ENCODE measurements around the gene CTXND1. TPM values are rescaled to one million over a fixed set of nuclear protein-coding genes. Genes with fewer than 3 reads are reported as not detected.
"Not testable (repeated sequence)": the region's sequence is repeated elsewhere in the genome, so short reads cannot be mapped to it uniquely, and the experiment has no call there.

CTXND1 gene
- polyA plus RNA-seq, 2 donors = 0.02 TPM; not detected in 1

- Histone ChIP-seq H3K36me3 (ENCODE audit: control insufficient read depth in 2 of 2, insufficient read depth in 2 of 2, low read length in 1 of 2) (peaks cover 0 to 9% of the 10 kb centered on the region in 2 donors), H3K4me3 (ENCODE audit: low read depth in 1 of 2, low read length in 2 of 2) (no peak overlapping the region), H3K4me1 (ENCODE audit: control insufficient read depth in 2 of 2, insufficient read depth in 2 of 2, low read length in 1 of 2) (peaks cover 2 to 3% of the 10 kb centered on the region in 2 donors), H3K27me3 (ENCODE audit: control insufficient read depth in 1 of 2, insufficient read depth in 2 of 2, low read length in 2 of 2) (no peaks in the 10 kb centered on the region), H3K9me3 (ENCODE audit: control insufficient read depth in 2 of 2, insufficient read depth in 1 of 2, low read depth in 1 of 2, low read length in 1 of 2) (no peaks in the 10 kb centered on the region), H3K27ac (ENCODE audit: low read depth in 2 of 2, low read length in 1 of 2) (no peak overlapping the region)
- 92 to 93% methylated on average over 12 of the region's 12 CpGs for WGBS, 2 donors
These were observed 92.0 kb downstream of the CTXND1 start for GRCh38 chr15:80159811-80160569.

- H3K27ac ChIP-seq (ENCODE audit: low read depth in 2 of 2, low read length in 1 of 2) = no peak overlapping the region
- H3K27me3 ChIP-seq (ENCODE audit: control insufficient read depth in 1 of 2, insufficient read depth in 2 of 2, low read length in 2 of 2) = no peaks in the 10 kb centered on the region
- no peaks in the 10 kb centered on the region for H3K9me3 ChIP-seq (ENCODE audit: control insufficient read depth in 2 of 2, insufficient read depth in 1 of 2, low read depth in 1 of 2, low read length in 1 of 2)
- 92 to 99% methylated on average over 5 of the region's 5 CpGs for WGBS, 2 donors
- peaks cover 3 to 6% of the 10 kb centered on the region in 2 donors for H3K4me1 ChIP-seq (ENCODE audit: control insufficient read depth in 2 of 2, insufficient read depth in 2 of 2, low read length in 1 of 2)
- peaks cover 0 to 9% of the 10 kb centered on the region in 2 donors for H3K36me3 ChIP-seq (ENCODE audit: control insufficient read depth in 2 of 2, insufficient read depth in 2 of 2, low read length in 1 of 2)
- H3K4me3 ChIP-seq (ENCODE audit: low read depth in 1 of 2, low read length in 2 of 2) = no peak overlapping the region
These were observed 92.7 kb downstream of the CTXND1 start for GRCh38 chr15:80159301-80159700.

GRCh38 chr15:80157215-80157614 lies 94.8 kb downstream of the CTXND1 start:
- Histone ChIP-seq H3K36me3 (ENCODE audit: control insufficient read depth in 2 of 2, insufficient read depth in 2 of 2, low read length in 1 of 2) (peaks cover 0 to 5% of the 10 kb centered on the region in 2 donors), H3K4me3 (ENCODE audit: low read depth in 1 of 2, low read length in 2 of 2) (no peak overlapping the region), H3K4me1 (ENCODE audit: control insufficient read depth in 2 of 2, insufficient read depth in 2 of 2, low read length in 1 of 2) (peaks cover 3 to 6% of the 10 kb centered on the region in 2 donors), H3K27ac (ENCODE audit: low read depth in 2 of 2, low read length in 1 of 2) (no peak overlapping the region), H3K27me3 (ENCODE audit: control insufficient read depth in 1 of 2, insufficient read depth in 2 of 2, low read length in 2 of 2) (no peaks in the 10 kb centered on the region), H3K9me3 (ENCODE audit: control insufficient read depth in 2 of 2, insufficient read depth in 1 of 2, low read depth in 1 of 2, low read length in 1 of 2) (no peaks in the 10 kb centered on the region)
- 93 to 95% methylated on average over 5 of the region's 5 CpGs for WGBS, 2 donors

GRCh38 chr15:80156176-80156720 lies 95.8 kb downstream of the CTXND1 start:
- 95% methylated on average over 8 of the region's 8 CpGs for WGBS, 2 donors
- H3K27ac ChIP-seq (ENCODE audit: low read depth in 2 of 2, low read length in 1 of 2) = no peak overlapping the region

GRCh38 chr15:80155378-80156175 lies 96.4 kb downstream of the CTXND1 start:
- H3K9me3 ChIP-seq (ENCODE audit: control insufficient read depth in 2 of 2, insufficient read depth in 1 of 2, low read depth in 1 of 2, low read length in 1 of 2); H3K4me3 ChIP-seq (ENCODE audit: low read depth in 1 of 2, low read length in 2 of 2); H3K27me3 ChIP-seq (ENCODE audit: control insufficient read depth in 1 of 2, insufficient read depth in 2 of 2, low read length in 2 of 2); H3K27ac ChIP-seq (ENCODE audit: low read depth in 2 of 2, low read length in 1 of 2); H3K36me3 ChIP-seq (ENCODE audit: control insufficient read depth in 2 of 2, insufficient read depth in 2 of 2, low read length in 1 of 2); H3K4me1 ChIP-seq (ENCODE audit: control insufficient read depth in 2 of 2, insufficient read depth in 2 of 2, low read length in 1 of 2): not testable (repeated sequence)
- WGBS, 2 donors = 76 to 87% methylated on average over 16 of the region's 16 CpGs

More at GRCh38 chr15:80156176-80156720, 95.8 kb downstream of the CTXND1 start:
- Histone ChIP-seq H3K9me3 (ENCODE audit: control insufficient read depth in 2 of 2, insufficient read depth in 1 of 2, low read depth in 1 of 2, low read length in 1 of 2) (no peaks in the 10 kb centered on the region), H3K27me3 (ENCODE audit: control insufficient read depth in 1 of 2, insufficient read depth in 2 of 2, low read length in 2 of 2) (no peaks in the 10 kb centered on the region), H3K4me1 (ENCODE audit: control insufficient read depth in 2 of 2, insufficient read depth in 2 of 2, low read length in 1 of 2) (peaks cover 3 to 6% of the 10 kb centered on the region in 2 donors), H3K4me3 (ENCODE audit: low read depth in 1 of 2, low read length in 2 of 2) (no peak overlapping the region), H3K36me3 (ENCODE audit: control insufficient read depth in 2 of 2, insufficient read depth in 2 of 2, low read length in 1 of 2) (peaks cover 0 to 5% of the 10 kb centered on the region in 2 donors)

- WGBS, 2 donors = 89 to 91% methylated on average over 5 of the region's 5 CpGs
- Histone ChIP-seq H3K4me3 (ENCODE audit: low read depth in 1 of 2, low read length in 2 of 2) (no peak overlapping the region), H3K27ac (ENCODE audit: low read depth in 2 of 2, low read length in 1 of 2) (no peak overlapping the region), H3K9me3 (ENCODE audit: control insufficient read depth in 2 of 2, insufficient read depth in 1 of 2, low read depth in 1 of 2, low read length in 1 of 2) (no peaks in the 10 kb centered on the region), H3K27me3 (ENCODE audit: control insufficient read depth in 1 of 2, insufficient read depth in 2 of 2, low read length in 2 of 2) (no peaks in the 10 kb centered on the region), H3K4me1 (ENCODE audit: control insufficient read depth in 2 of 2, insufficient read depth in 2 of 2, low read length in 1 of 2) (peaks cover 0 to 3% of the 10 kb centered on the region in 2 donors), H3K36me3 (ENCODE audit: control insufficient read depth in 2 of 2, insufficient read depth in 2 of 2, low read length in 1 of 2) (peaks cover 0 to 2% of the 10 kb centered on the region in 2 donors)
These were observed 97.0 kb downstream of the CTXND1 start for GRCh38 chr15:80155001-80155377.

- no peak overlapping the region for H3K4me3 ChIP-seq (ENCODE audit: low read depth in 1 of 2, low read length in 2 of 2)
These were observed 97.7 kb downstream of the CTXND1 start for GRCh38 chr15:80154336-80154735.

GRCh38 chr15:80153900-80154299 lies 98.1 kb downstream of the CTXND1 start:
- Histone ChIP-seq H3K4me1 (ENCODE audit: control insufficient read depth in 2 of 2, insufficient read depth in 2 of 2, low read length in 1 of 2) (peaks cover 0 to 3% of the 10 kb centered on the region in 2 donors), H3K4me3 (ENCODE audit: low read depth in 1 of 2, low read length in 2 of 2) (no peak overlapping the region), H3K36me3 (ENCODE audit: control insufficient read depth in 2 of 2, insufficient read depth in 2 of 2, low read length in 1 of 2) (no peaks in the 10 kb centered on the region), H3K9me3 (ENCODE audit: control insufficient read depth in 2 of 2, insufficient read depth in 1 of 2, low read depth in 1 of 2, low read length in 1 of 2) (no peaks in the 10 kb centered on the region), H3K27me3 (ENCODE audit: control insufficient read depth in 1 of 2, insufficient read depth in 2 of 2, low read length in 2 of 2) (no peaks in the 10 kb centered on the region), H3K27ac (ENCODE audit: low read depth in 2 of 2, low read length in 1 of 2) (no peak overlapping the region)
- WGBS, 2 donors = 67 to 73% methylated on average over 4 of the region's 4 CpGs

More at GRCh38 chr15:80154336-80154735, 97.7 kb downstream of the CTXND1 start:
- H3K4me1 ChIP-seq (ENCODE audit: control insufficient read depth in 2 of 2, insufficient read depth in 2 of 2, low read length in 1 of 2) = peaks cover 0 to 3% of the 10 kb centered on the region in 2 donors
- H3K36me3 ChIP-seq (ENCODE audit: control insufficient read depth in 2 of 2, insufficient read depth in 2 of 2, low read length in 1 of 2) = no peaks in the 10 kb centered on the region
- 86% methylated on average over 6 of the region's 6 CpGs for WGBS, 2 donors
- H3K27me3 ChIP-seq (ENCODE audit: control insufficient read depth in 1 of 2, insufficient read depth in 2 of 2, low read length in 2 of 2) = no peaks in the 10 kb centered on the region
- H3K27ac ChIP-seq (ENCODE audit: low read depth in 2 of 2, low read length in 1 of 2) = no peak overlapping the region
- H3K9me3 ChIP-seq (ENCODE audit: control insufficient read depth in 2 of 2, insufficient read depth in 1 of 2, low read depth in 1 of 2, low read length in 1 of 2) = no peaks in the 10 kb centered on the region

GRCh38 chr15:80152896-80153876 lies 98.8 kb downstream of the CTXND1 start, which contains the start of gene FAH:
TSS of gene FAH (plus strand) at chr15:80152999. CDS start at chr15:80153055, 56 bp downstream.
- peak within 1 kb of the TSS; percentile 73 to 75 for H3K27ac ChIP-seq (ENCODE audit: low read depth in 2 of 2, low read length in 1 of 2)
- 2 to 3% methylated on average over 45 of the region's 45 CpGs for WGBS, 2 donors
- H3K9me3 ChIP-seq (ENCODE audit: control insufficient read depth in 2 of 2, insufficient read depth in 1 of 2, low read depth in 1 of 2, low read length in 1 of 2) = no peaks in the 10 kb centered on the region
- no peaks in the 10 kb centered on the region for H3K36me3 ChIP-seq (ENCODE audit: control insufficient read depth in 2 of 2, insufficient read depth in 2 of 2, low read length in 1 of 2)
- H3K4me3 ChIP-seq (ENCODE audit: low read depth in 1 of 2, low read length in 2 of 2) = peak within 1 kb of the TSS; percentile 74 to 81
- peaks cover 0 to 3% of the 10 kb centered on the region in 2 donors for H3K4me1 ChIP-seq (ENCODE audit: control insufficient read depth in 2 of 2, insufficient read depth in 2 of 2, low read length in 1 of 2)
- H3K27me3 ChIP-seq (ENCODE audit: control insufficient read depth in 1 of 2, insufficient read depth in 2 of 2, low read length in 2 of 2) = no peaks in the 10 kb centered on the region

Data from esophagus (tissue), 2 donors.